ENCODE data around the gene ASB11.

DNA sequence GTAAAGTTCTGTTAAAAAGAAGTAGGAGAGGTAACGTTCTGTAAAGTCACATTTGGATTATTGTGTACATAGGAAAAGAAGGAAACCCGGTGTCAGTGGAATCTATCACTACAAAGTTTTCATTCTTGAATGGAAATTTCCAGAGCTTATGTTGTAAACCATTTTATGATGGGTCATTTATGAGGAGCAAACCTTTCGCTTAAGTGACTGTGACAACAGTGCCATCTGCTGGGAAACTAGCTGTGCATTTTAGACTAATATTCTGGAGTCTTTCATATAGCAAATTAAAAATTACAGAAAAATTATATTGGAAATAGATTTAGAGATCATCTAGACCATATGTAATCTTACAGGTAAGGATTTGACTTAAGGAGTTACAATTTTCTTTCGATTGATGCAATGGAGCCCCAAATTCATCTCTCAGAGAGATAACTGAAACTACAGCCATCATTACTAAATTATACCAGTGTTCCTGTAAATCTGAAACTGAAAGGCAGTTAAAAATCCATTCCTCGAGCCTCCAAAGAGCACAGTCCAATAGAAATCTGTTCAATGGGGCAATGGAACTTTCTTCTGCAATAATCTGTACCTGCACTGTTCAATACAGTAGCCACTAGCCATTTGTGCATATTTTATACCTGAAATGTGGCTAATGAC lies 72.4 kb downstream of the ASB11 start:
- TF ChIP-seq, protein P1, sequence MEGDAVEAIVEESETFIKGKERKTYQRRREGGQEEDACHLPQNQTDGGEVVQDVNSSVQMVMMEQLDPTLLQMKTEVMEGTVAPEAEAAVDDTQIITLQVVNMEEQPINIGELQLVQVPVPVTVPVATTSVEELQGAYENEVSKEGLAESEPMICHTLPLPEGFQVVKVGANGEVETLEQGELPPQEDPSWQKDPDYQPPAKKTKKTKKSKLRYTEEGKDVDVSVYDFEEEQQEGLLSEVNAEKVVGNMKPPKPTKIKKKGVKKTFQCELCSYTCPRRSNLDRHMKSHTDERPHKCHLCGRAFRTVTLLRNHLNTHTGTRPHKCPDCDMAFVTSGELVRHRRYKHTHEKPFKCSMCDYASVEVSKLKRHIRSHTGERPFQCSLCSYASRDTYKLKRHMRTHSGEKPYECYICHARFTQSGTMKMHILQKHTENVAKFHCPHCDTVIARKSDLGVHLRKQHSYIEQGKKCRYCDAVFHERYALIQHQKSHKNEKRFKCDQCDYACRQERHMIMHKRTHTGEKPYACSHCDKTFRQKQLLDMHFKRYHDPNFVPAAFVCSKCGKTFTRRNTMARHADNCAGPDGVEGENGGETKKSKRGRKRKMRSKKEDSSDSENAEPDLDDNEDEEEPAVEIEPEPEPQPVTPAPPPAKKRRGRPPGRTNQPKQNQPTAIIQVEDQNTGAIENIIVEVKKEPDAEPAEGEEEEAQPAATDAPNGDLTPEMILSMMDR (IDR thresholded peaks at IDR 0.05; ENCODE audit: borderline replicate concordance, extremely low read depth, low read length, poor library complexity, severe bottlenecking) = peak; percentile 63
- no peak for TF ChIP-seq EZH2 (IDR thresholded peaks at IDR 0.05; ENCODE audit: borderline replicate concordance, low read depth, low read length, severe bottlenecking)
